Activated naive CD4-positive, alpha-beta T cell treated with anti-CD3 and anti-CD28 coated beads for 36 hours (primary cell): ENCODE data around the gene SYTL3. TPM values are rescaled to one million over a fixed set of nuclear protein-coding genes. Genes with fewer than 3 reads are reported as not detected.
A peak's percentile ranks its signal among the peaks of the same experiment; 100 is the strongest.

ENCODE experiments used
- CTCF ChIA-PET: fragments of 350-600 bp; sonication (Branson Sonifier 250); formaldehyde crosslinking; loops from one replicate; lab custom pipeline; 2021; ENCODE audit warnings: antibody characterized with exemption; lab: Charles Lee
- DNase-seq: peaks from one replicate; pipeline ENCODE4 v3.0.0-alpha.2; 2020
- H3K27ac Mint-ChIP-seq: one replicate; pipeline ENCODE4 v1.8.0; 2021; ENCODE audit warnings: mild to moderate bottlenecking, mixed read lengths
- H3K27me3 Mint-ChIP-seq: one replicate; pipeline ENCODE4 v1.8.0; 2021; ENCODE audit warnings: low read depth, mixed read lengths
- H3K36me3 Mint-ChIP-seq: one replicate; pipeline ENCODE4 v1.8.0; 2021; ENCODE audit warnings: low read depth, mixed read lengths
- H3K4me1 Mint-ChIP-seq: one replicate; pipeline ENCODE4 v1.8.0; 2021; ENCODE audit warnings: low read depth, mixed read lengths
- H3K4me3 Mint-ChIP-seq: one replicate; pipeline ENCODE4 v1.8.0; 2021; ENCODE audit warnings: mild to moderate bottlenecking, moderate library complexity, mixed read lengths
- H3K9me3 Mint-ChIP-seq: one replicate; pipeline ENCODE4 v1.8.0; 2021; ENCODE audit warnings: mixed read lengths
- intact Hi-C: fragments of 100-400 bp; cut with micrococcal nuclease; formaldehyde crosslinking; loops from one replicate; pipeline ENCODE4 v1.15.1; 2023
- microRNA-seq: library from miRNA; unstranded; fragments of <30 nt; microRNA quantifications from one replicate; pipeline ENCODE4 v1.2.0, GENCODE V29; 2022; ENCODE audit warnings: borderline microRNAs expressed, borderline replicate concordance
- total RNA-seq, 2 experiments: library from RNA; stranded (reverse); gene quantifications; one replicate each; pipeline ENCODE4 v1.2.3, GENCODE V29; 2021

Gene SYTL3
- total RNA-seq, 2 experiments from 2014 or later: 115 to 120 TPM

DNA sequence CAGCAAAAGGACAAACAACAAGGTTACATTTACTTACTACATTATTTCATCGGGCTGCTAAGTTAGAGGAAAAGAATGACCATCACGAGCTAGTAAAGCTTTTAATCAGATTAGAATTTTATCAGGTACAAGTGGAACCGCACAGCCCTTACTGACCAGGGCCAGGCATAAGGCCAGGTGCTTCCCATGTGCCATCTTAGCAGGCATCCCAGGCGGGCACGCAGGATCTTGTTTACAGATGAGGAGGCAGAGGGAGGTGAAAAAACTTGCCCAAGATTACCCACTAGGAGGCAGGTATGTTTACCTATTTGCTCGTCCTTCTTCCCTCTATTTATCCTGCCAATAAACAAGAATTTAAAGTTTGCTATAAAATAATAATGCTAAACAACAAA is 158.6 kb downstream of the SYTL3 start:
- Mint-ChIP-seq H3K9me3 (no peaks in the 10 kb centered on the region), H3K27ac (no peak overlapping the region), H3K4me1 (peaks cover 94% of the 10 kb centered on the region), H3K27me3 (no peaks in the 10 kb centered on the region), H3K36me3 (peaks cover 66% of the 10 kb centered on the region), H3K4me3 (no peak overlapping the region)
- intact Hi-C loops: no loop called here
- CTCF ChIA-PET: interaction anchor here (2.2 kb wide), 1 partner anchor 165 kb away, joined by 4 read pairs; no protein-coding TSS in a partner anchor
- no peak for DNase-seq

DNA sequence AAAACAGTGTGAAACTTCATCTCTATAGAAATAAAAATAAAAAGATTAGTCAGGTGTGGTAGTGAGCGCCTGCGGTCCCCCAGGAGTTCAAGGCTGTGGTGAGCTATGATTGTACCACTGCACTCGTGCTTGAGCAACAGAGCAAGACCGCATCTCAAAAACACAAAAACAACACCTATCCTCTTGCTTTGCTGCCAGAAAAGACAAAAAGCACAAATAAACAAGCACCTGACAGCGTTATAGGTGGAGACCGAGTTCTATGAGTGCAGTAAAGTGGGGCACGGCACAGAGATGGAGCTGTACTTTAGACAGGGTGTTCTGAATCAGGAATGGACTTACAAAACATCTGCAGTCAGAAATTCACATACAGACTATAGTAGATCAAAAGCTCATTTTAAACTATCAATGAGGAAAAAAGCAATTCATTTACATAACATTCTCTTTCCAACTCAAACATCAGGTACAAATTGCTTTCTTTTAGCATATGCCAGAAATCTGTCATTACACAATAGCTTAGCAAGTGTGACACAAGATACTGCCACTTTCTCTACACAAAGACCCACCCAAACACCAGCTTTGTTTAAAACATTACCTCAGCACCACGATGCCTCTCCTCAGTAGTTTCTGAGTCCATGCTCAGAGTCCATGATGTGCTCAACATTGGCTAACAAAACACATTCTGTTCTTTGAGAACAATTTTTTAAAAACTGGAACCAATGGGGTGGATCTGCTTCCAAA is 159.3 kb downstream of the SYTL3 start:
- CTCF ChIA-PET: interaction anchor here (2.2 kb wide), 1 partner anchor 164 kb away, joined by 4 read pairs; no protein-coding TSS in a partner anchor
- Mint-ChIP-seq H3K4me1 (peaks cover 94% of the 10 kb centered on the region), H3K4me3 (no peak overlapping the region), H3K36me3 (peaks cover 69% of the 10 kb centered on the region), H3K27ac (no peak overlapping the region), H3K9me3 (no peaks in the 10 kb centered on the region), H3K27me3 (no peaks in the 10 kb centered on the region)
- intact Hi-C loops: no loop called here
- DNase-seq: no peak

DNA sequence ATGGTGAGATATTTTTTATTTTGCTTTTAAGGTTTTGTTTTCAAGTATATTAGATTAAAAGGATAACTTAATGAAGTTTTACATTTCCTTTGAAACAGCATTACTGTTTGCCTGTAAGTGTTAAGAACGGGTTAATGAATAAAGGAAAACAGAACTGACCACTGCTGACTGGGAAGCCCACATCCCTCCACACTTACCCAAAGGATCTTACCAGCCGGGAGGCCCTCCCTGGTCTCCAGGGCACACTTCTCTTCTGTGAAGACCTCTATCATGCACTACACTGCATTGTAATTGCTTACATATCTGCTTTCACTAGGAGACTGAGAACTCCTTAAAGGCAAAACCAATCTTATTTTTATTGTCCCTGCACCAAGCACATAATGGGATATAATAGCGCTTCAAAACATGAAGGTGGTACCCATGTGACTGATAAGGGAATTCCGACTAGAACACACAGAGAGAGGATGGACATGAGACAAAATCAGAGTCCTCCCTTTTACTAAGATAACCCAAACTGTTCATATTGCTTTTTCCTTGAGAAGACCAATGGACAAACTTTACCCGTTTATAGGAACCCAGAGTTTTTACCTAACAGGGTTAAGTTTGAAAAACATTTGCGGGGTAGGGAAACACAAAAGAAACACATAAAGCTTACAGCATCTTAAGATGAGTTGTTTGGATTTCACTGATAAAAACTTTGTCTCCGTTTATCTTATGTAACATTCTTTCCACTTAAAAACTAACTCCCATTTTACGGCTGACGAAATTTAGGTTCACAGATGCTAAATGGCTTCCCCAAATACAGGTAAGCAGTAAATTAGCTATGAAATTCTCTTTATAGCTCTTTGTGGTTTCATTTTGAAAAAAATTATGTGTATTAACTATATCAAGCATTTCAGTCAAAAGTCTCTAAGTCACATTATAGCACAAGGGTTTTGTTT is 160.6 kb downstream of the SYTL3 start:
- CTCF ChIA-PET: interaction anchor here (0.6 to 1.3 kb wide), 3 partner anchors 11 to 102 kb away, joined by 3 to 4 read pairs (median 3); no protein-coding TSS in a partner anchor
- no peak overlapping the region for H3K4me3 Mint-ChIP-seq
- H3K27me3 Mint-ChIP-seq: no peaks in the 10 kb centered on the region
- no peak for DNase-seq
- no peaks in the 10 kb centered on the region for H3K9me3 Mint-ChIP-seq
- no peak overlapping the region for H3K27ac Mint-ChIP-seq
- peaks cover 79% of the 10 kb centered on the region for H3K36me3 Mint-ChIP-seq
- intact Hi-C loops: no loop called here
- H3K4me1 Mint-ChIP-seq: peaks cover 96% of the 10 kb centered on the region

DNA sequence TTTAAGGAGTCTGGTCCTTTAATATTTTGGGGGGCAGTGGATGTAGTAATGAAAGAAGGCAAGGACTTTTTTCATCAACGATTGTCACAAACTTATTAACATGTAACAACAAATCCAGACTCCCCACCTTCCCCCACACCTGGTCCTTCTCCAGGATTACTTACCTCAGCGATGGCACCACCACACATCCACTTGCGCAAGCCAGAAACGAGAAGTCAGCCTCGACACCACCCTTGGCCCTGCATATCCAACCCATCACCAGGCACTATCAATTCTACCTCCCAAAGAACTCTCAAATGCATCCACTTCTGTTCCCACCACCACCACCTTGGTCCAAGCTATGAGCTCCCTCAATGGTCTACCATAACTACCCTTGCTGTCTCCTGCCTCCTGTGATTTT is 162.8 kb downstream of the SYTL3 start:
- CTCF ChIA-PET: interaction anchor here (1.1 to 1.9 kb wide), 2 partner anchors 9 kb away, joined by 4 read pairs; no protein-coding TSS in a partner anchor
- H3K4me1 Mint-ChIP-seq: peaks cover 89% of the 10 kb centered on the region
- intact Hi-C loops: no loop called here
- H3K4me3 Mint-ChIP-seq: no peak overlapping the region
- no peaks in the 10 kb centered on the region for H3K9me3 Mint-ChIP-seq
- no peaks in the 10 kb centered on the region for H3K27me3 Mint-ChIP-seq
- no peak for DNase-seq
- H3K36me3 Mint-ChIP-seq: peaks cover 85% of the 10 kb centered on the region
- H3K27ac Mint-ChIP-seq: peak overlapping the region; percentile 98

DNA sequence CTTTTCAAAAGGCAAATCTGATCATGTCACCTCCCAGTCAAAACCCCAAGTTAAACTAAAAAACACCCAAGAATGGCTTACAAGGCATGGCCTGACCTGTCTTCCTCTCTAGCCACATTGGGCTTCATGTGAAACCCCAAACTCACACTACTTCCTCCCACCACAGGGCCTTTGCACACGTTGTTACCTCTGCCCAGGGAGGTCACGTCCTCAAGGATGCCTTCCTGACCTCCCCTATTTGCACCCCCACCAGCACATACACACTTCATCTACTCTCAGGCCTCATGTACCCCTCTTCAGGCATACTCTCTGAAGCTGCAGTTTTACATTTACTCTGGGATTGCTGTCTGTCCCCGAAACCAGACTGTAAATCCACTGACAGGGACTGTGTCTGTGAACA is 163.2 kb downstream of the SYTL3 start:
- CTCF ChIA-PET: interaction anchor here (0.7 to 1.9 kb wide), 3 partner anchors 9 to 146 kb away, joined by 3 to 4 read pairs (median 4); no protein-coding TSS in a partner anchor
- intact Hi-C loops: no loop called here
- H3K4me1 Mint-ChIP-seq: peaks cover 85% of the 10 kb centered on the region
- H3K27ac Mint-ChIP-seq: peak overlapping the region; percentile 98
- DNase-seq: no peak
- H3K9me3 Mint-ChIP-seq: no peaks in the 10 kb centered on the region
- H3K36me3 Mint-ChIP-seq: peaks cover 85% of the 10 kb centered on the region
- H3K27me3 Mint-ChIP-seq: no peaks in the 10 kb centered on the region
- H3K4me3 Mint-ChIP-seq: peak overlapping the region; percentile 16

Small RNA genes lying within 50 kb of the gene (microRNA-seq; reads per million reads assigned to microRNA genes)
- gene MIR3918 (not detected), gene MIR7161 (not detected)

Other genes with a start within 250 kb of the SYTL3 start
- gene TMEM181, start 90.0 kb upstream of the SYTL3 start, total RNA-seq: 1 to 10 TPM; 8.3 to 8.6 TPM
- gene DYNLT1, start 5.3 kb upstream of the SYTL3 start, total RNA-seq: 100 to 1,000 TPM in 1 of 2 experiments, 10 to 100 TPM in 1; 99.1 to 107 TPM
- 100 to 1,000 TPM; 229 to 230 TPM for gene EZR, start 169.3 kb downstream of the SYTL3 start, total RNA-seq